MM.1S (cell line): Measurements from ENCODE around the gene SCGB3A1.

Experiments
- DNase-seq: peaks from one replicate; pipeline ENCODE4 v3.0.0-alpha.2; 2015
- H2AFZ ChIP-seq: fragments of 300-600 bp; sonication (generic); 2 replicates; pipeline ENCODE4 v1.6.0; 2016; ENCODE audit warnings: antibody characterized with exemption, low read length
- H3F3A ChIP-seq: fragments of 300-600 bp; sonication (generic); 2 replicates; pipeline ENCODE4 v1.6.1; 2016; ENCODE audit warnings: mild to moderate bottlenecking, antibody characterized with exemption, low read length, moderate library complexity, mixed read lengths; ENCODE audit not compliant: insufficient read depth
- H3K27ac ChIP-seq: fragments of 300-600 bp; sonication (generic); 2 replicates; pipeline ENCODE4 v1.5.1; 2016; ENCODE audit warnings: mild to moderate bottlenecking, low read length
- H3K27me3 ChIP-seq: fragments of 300-600 bp; sonication (generic); replicated peaks from 2 replicates; pipeline ENCODE4 v1.6.0; 2016; ENCODE audit warnings: low read length; ENCODE audit not compliant: insufficient read depth
- H3K36me3 ChIP-seq: fragments of 300-600 bp; sonication (generic); replicated peaks from 2 replicates; pipeline ENCODE4 v1.6.1; 2016; ENCODE audit warnings: mild to moderate bottlenecking, low read length, mixed read lengths; ENCODE audit not compliant: insufficient read depth
- H3K4me1 ChIP-seq: fragments of 300-600 bp; sonication (generic); 2 replicates; pipeline ENCODE4 v1.6.1; 2016; ENCODE audit warnings: low read length, mixed read lengths
- H3K4me2 ChIP-seq: fragments of 300-600 bp; sonication (generic); 2 replicates; pipeline ENCODE4 v1.6.0; 2016; ENCODE audit warnings: low read depth, low read length
- H3K4me3 ChIP-seq: fragments of 300-600 bp; sonication (generic); 2 replicates; pipeline ENCODE4 v1.5.1; 2016; ENCODE audit warnings: low read length, mixed read lengths
- H3K79me2 ChIP-seq: fragments of 300-600 bp; sonication (generic); 2 replicates; pipeline ENCODE4 v1.6.1; 2016; ENCODE audit warnings: mixed run types, low read length, mixed read lengths
- H3K9ac ChIP-seq: fragments of 300-600 bp; sonication (generic); 2 replicates; pipeline ENCODE4 v1.6.1; 2016; ENCODE audit warnings: low read length, mixed read lengths
- H3K9me2 ChIP-seq: fragments of 300-600 bp; sonication (generic); replicated peaks from 2 replicates; pipeline ENCODE4 v1.6.1; 2016; ENCODE audit warnings: mild to moderate bottlenecking, low read length, mixed read lengths; ENCODE audit not compliant: insufficient read depth
- H3K9me3 ChIP-seq: fragments of 300-600 bp; sonication (generic); replicated peaks from 2 replicates; pipeline ENCODE4 v1.6.1; 2016; ENCODE audit warnings: mild to moderate bottlenecking, low read length, mixed read lengths; ENCODE audit not compliant: insufficient read depth
- H4K20me1 ChIP-seq: fragments of 300-600 bp; sonication (generic); 2 replicates; pipeline ENCODE4 v1.6.1; 2016; ENCODE audit warnings: mild to moderate bottlenecking, low read length, moderate library complexity, mixed read lengths; ENCODE audit not compliant: insufficient read depth
- EZH2 ChIP-seq: fragments of 300-600 bp; sonication (generic); optimal IDR thresholded peaks from 2 replicates; pipeline ENCODE3; 2017; ENCODE audit warnings: low read depth, mild to moderate bottlenecking, antibody characterized with exemption, low read length, mixed read lengths
- EZH2phosphoT487 ChIP-seq: fragments of 300-600 bp; sonication (generic); IDR thresholded peaks from 2 replicates; pipeline ENCODE4 v1.6.1; 2018; ENCODE audit warnings: antibody characterized with exemption, low read length
- TF ChIP-seq, protein P1 (sequence below): fragments of 300-600 bp; sonication (generic); IDR thresholded peaks from 2 replicates; pipeline ENCODE4 v1.5.1; 2016; ENCODE audit warnings: antibody characterized with exemption, low read length, mixed read lengths

Gene SCGB3A1

DNA sequence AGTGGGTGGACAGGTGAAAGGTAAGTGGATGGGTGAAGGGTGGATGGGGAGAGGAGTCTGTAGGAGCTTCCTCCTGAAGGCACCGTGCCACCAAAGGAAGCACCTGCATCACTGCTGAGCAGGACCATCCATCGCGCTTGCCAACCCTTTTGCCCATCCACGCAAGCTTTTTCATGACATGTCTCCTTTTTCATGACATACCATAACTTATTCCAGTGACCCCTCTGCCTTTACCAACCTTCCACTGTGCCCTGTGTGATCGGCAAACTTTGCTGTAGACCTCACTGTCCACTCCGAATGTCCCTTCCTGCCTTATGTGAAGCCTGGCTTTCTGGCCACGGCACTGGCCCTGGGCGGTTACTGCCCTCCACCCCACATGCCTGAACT lies 44.7 kb upstream of the SCGB3A1 start:
- no peak overlapping the region for H3K4me2 ChIP-seq
- no peaks in the 10 kb centered on the region for H3K4me1 ChIP-seq
- no peak overlapping the region for H2AFZ ChIP-seq
- no peak overlapping the region for H3K27ac ChIP-seq
- H3K9me2 ChIP-seq: no peaks in the 10 kb centered on the region
- no peaks in the 10 kb centered on the region for H3K36me3 ChIP-seq
- H4K20me1 ChIP-seq: no peaks in the 10 kb centered on the region
- H3K79me2 ChIP-seq: no peaks in the 10 kb centered on the region
- no peaks in the 10 kb centered on the region for H3K9me3 ChIP-seq
- H3K27me3 ChIP-seq: peaks cover 35% of the 10 kb centered on the region
- DNase-seq: no peak
- no peak for TF ChIP-seq EZH2phosphoT487
- no peak overlapping the region for H3K9ac ChIP-seq
- no peaks in the 10 kb centered on the region for H3F3A ChIP-seq
- H3K4me3 ChIP-seq: no peak overlapping the region

DNA sequence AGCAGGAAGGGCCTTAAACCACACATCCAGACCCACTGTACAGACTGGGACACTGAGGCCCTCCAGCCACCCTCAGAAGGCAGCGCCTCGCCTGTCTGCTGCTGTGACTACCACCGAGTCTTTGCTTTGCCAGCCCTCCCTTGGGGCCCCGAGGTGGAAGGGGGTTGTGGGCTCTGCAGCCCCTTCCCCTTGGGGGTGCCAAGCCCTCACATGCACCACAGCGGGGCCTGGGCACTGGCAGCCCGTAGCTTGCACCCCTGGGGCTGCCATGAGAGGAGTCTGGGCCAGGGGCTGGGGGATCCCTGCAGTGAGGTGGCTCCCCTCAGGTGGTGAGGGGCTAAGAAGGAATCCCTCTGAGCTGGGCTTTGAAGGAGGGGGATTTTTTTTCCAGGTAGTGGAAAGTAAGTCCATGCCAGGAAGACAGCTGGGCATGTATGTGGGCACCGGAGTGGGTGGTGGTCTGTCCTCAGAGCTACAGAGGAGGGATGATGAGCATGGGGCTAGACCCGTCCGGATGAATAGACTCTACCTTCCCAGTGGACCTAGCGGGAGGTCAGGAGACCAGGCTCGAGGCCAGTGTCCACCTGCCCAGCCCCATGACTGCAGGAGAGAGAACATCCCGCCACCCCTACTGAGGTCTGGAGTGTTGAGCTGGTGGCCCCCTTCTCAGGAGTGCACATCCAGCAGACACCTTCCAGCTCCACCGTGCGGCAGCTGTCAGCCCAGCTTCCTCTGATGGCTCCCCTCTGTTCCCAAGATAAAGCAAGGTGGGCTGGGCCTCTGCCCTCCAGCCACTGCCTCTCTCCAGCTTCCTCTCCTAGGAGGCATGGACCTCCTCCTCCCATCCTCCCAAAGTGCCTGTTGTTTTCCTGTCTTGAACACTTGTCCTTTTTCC lies 42.2 kb upstream of the SCGB3A1 start:
- no peaks in the 10 kb centered on the region for H3K9me3 ChIP-seq
- H4K20me1 ChIP-seq: no peaks in the 10 kb centered on the region
- no peak overlapping the region for H2AFZ ChIP-seq
- DNase-seq: no peak
- no peaks in the 10 kb centered on the region for H3K36me3 ChIP-seq
- no peak overlapping the region for H3K4me2 ChIP-seq
- no peak overlapping the region for H3K27ac ChIP-seq
- H3K9ac ChIP-seq: no peak overlapping the region
- no peaks in the 10 kb centered on the region for H3F3A ChIP-seq
- H3K27me3 ChIP-seq: peaks cover 38% of the 10 kb centered on the region
- H3K79me2 ChIP-seq: no peaks in the 10 kb centered on the region
- no peaks in the 10 kb centered on the region for H3K4me1 ChIP-seq
- H3K4me3 ChIP-seq: no peak overlapping the region
- H3K9me2 ChIP-seq: no peaks in the 10 kb centered on the region
- TF ChIP-seq, protein P1, sequence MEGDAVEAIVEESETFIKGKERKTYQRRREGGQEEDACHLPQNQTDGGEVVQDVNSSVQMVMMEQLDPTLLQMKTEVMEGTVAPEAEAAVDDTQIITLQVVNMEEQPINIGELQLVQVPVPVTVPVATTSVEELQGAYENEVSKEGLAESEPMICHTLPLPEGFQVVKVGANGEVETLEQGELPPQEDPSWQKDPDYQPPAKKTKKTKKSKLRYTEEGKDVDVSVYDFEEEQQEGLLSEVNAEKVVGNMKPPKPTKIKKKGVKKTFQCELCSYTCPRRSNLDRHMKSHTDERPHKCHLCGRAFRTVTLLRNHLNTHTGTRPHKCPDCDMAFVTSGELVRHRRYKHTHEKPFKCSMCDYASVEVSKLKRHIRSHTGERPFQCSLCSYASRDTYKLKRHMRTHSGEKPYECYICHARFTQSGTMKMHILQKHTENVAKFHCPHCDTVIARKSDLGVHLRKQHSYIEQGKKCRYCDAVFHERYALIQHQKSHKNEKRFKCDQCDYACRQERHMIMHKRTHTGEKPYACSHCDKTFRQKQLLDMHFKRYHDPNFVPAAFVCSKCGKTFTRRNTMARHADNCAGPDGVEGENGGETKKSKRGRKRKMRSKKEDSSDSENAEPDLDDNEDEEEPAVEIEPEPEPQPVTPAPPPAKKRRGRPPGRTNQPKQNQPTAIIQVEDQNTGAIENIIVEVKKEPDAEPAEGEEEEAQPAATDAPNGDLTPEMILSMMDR: no peak
- no peak for TF ChIP-seq EZH2phosphoT487
- TF ChIP-seq EZH2: no peak

DNA sequence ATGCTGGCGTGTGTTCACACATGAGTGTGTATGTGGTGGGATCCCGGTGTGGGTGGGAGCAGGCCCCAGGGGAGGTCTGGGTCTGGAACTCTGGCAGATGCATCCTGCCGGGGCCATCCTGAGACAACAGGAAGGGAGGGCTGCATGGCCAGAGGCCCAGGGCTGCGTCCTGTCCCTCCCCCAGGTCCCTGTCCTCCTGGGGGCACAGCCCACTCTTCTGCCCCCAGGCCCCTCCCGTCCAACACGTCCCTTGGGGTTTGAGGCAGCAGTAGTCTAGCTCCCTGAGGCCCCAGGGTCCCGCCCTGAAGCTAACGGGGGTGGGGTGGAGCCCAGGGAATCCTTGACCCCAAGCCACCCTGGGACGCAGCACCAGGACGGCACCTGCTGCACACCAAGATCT lies 41.5 kb upstream of the SCGB3A1 start:
- no peak overlapping the region for H3K4me2 ChIP-seq
- H3K9ac ChIP-seq: no peak overlapping the region

More for the DNA sequence above, 41.5 kb upstream of the SCGB3A1 start:
- H3K9me3 ChIP-seq: no peaks in the 10 kb centered on the region
- no peaks in the 10 kb centered on the region for H3K79me2 ChIP-seq
- no peaks in the 10 kb centered on the region for H3K4me1 ChIP-seq
- TF ChIP-seq EZH2: no peak
- TF ChIP-seq EZH2phosphoT487: no peak
- TF ChIP-seq, protein P1: no peak
- no peak overlapping the region for H2AFZ ChIP-seq
- peaks cover 39% of the 10 kb centered on the region for H3K27me3 ChIP-seq
- H4K20me1 ChIP-seq: no peaks in the 10 kb centered on the region
- no peak overlapping the region for H3K27ac ChIP-seq
- DNase-seq: no peak
- H3K36me3 ChIP-seq: no peaks in the 10 kb centered on the region
- no peaks in the 10 kb centered on the region for H3K9me2 ChIP-seq
- no peak overlapping the region for H3K4me3 ChIP-seq
- H3F3A ChIP-seq: no peaks in the 10 kb centered on the region
